Small intestine (tissue), 16 donors: ENCODE data around the gene SOX13. TPM values are rescaled to one million over a fixed set of nuclear protein-coding genes. Genes with fewer than 3 reads are reported as not detected.

Experiments
- DNase-seq, 2 donors: peaks; one replicate each; pipeline versions ENCODE4 v3.0.0 to v3.0.0-alpha.2; 2013
- FAIRE-seq: peaks from 2 replicates; lab custom pipeline; 2012; peaks lifted over from hg19 to GRCh38; lab: Jason Lieb, UNC
- H3K27ac ChIP-seq, 3 donors: one replicate each; pipeline ENCODE4 v1.5.1; 2013; ENCODE audit warnings: low read length in 2 of 3, mild to moderate bottlenecking in 2 of 3, control low read depth in 1 of 3, inconsistent platforms in 1 of 3, low read depth in 1 of 3, moderate library complexity in 1 of 3
- H3K27me3 ChIP-seq, 3 donors: one replicate each; pipeline ENCODE4 v1.6.1; 2013; ENCODE audit warnings: low read length in 3 of 3, inconsistent platforms in 1 of 3; ENCODE audit not compliant: control insufficient read depth in 3 of 3, insufficient read depth in 3 of 3
- H3K36me3 ChIP-seq, 3 donors: one replicate each; pipeline ENCODE4 v1.6.1; 2013; ENCODE audit warnings: low read length in 3 of 3, inconsistent platforms in 1 of 3, low read depth in 1 of 3, mild to moderate bottlenecking in 1 of 3, moderate library complexity in 1 of 3; ENCODE audit not compliant: control insufficient read depth in 3 of 3, insufficient read depth in 2 of 3
- H3K4me1 ChIP-seq, 3 donors: one replicate each; pipeline ENCODE4 v1.6.1; 2013; ENCODE audit warnings: low read length in 2 of 3, inconsistent platforms in 1 of 3, low read depth in 1 of 3, mild to moderate bottlenecking in 1 of 3, moderate library complexity in 1 of 3; ENCODE audit not compliant: control insufficient read depth in 3 of 3, insufficient read depth in 2 of 3
- H3K4me3 ChIP-seq, 3 donors: one replicate each; pipeline ENCODE4 v1.5.1; 2013; ENCODE audit warnings: low read length in 3 of 3, control low read depth in 1 of 3, inconsistent platforms in 1 of 3, low read depth in 1 of 3, mild to moderate bottlenecking in 1 of 3, moderate library complexity in 1 of 3
- H3K9me3 ChIP-seq, 2 donors: one replicate each; pipeline ENCODE4 v1.6.1; 2013; ENCODE audit warnings: low read depth in 1 of 2, low read length in 1 of 2; ENCODE audit not compliant: control insufficient read depth in 2 of 2, insufficient read depth in 1 of 2
- WGBS, 3 donors: extraction: QIAGEN DNeasy Blood & Tissue Kit; methylation state at CpG; one replicate each; pipeline ENCODE4 v1.1.7; 2013; 5-methylcytosine and 5-hydroxymethylcytosine counted together
- long read RNA-seq, 10 donors: transcript quantifications; one replicate each; lab custom pipeline, GENCODE V29; 2026
- polyA plus RNA-seq, 4 donors: library from polyadenylated mRNA; stranded (reverse) in 3 of 4; unstranded in 1 of 4; fragments of 200-250 nt in 3 of 4; fragments of 120-200 nt in 1 of 4; gene quantifications; one replicate each; pipeline versions ENCODE4 v1.2.1 to v1.2.3, GENCODE V29; 2013
- donor health status: healthy with polysubstance abuse.
- donor health status: control.
- donor health status: control.
- donor health status: Bipolar disorder and iron deficiency.
- donor health status: healthy.

The SOX13 gene
- polyA plus RNA-seq: 10 to 100 TPM; 12.4 to 43.7 (median 18.6) TPM
- long read RNA-seq, donor 1: 0 reads
- long read RNA-seq, donor 2: 0 reads
- long read RNA-seq, donor 3: 0 reads
- long read RNA-seq, donor 4: 0 reads
- long read RNA-seq, donor 5, partial matches to known transcripts: 0 of 3 reads
- long read RNA-seq, donor 5, other reads (novel, unspliced or antisense): 0 of 3 reads
- long read RNA-seq, donor 6, partial matches to known transcripts: 5 of 7 reads
- long read RNA-seq, donor 6, other reads (novel, unspliced or antisense): 0 of 7 reads
- long read RNA-seq, donor 7: 0 reads
- long read RNA-seq, donor 8: 0 reads
- long read RNA-seq, donor 9: 0 reads
- long read RNA-seq, donor 10, partial matches to known transcripts: 0 of 3 reads
- long read RNA-seq, donor 10, other reads (novel, unspliced or antisense): 0 of 3 reads

DNA sequence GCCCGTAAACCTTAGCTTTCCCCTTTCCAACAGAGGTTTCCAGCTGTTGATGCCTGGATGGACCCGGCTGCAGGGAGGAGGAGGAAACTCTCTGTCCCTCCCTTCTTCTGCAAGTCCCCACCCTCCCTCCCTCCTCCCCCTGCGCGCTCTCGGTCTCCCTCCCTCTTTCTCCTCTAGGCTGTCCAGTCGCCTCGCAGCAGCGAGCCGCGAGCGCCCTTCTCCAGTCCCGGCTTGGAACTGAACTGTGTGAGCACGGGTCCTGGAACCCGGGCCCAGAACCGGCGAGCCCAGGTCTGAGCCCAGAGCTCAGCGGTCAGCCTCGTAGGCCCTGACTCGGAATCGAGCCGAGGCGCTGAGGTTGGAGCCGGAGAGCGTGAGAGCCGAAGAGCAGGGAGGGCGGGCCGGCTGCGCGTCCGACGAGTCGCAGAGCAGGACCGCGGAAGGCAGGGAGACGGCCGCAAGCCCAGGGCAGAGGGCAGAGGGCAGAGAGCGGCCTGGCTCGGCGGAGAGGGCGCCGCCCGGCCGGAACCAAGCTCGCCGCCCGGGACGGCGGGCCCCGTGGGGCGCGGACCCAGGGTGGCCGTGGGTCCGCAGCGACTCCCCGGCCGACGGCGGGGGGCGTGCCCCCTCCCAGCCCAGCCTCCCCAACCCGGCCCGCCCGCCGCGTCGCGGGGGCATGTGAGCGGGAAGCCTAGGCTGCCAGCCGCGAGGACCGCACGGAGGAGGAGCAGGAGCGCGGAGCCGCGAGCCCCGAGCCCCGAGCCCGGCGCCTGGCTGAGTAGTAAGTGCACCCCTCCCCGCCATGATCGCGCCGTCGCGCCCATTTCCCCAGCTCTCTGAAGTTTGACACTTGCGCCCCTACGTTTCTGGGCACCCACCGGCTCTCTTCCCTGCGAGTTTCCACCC lies at the start of gene SOX13:
SOX13 (plus strand) TSS at position 185 of the 906 bp plus-strand sequence. CDS start 39,801 bp downstream, outside the sequence.
- DNase-seq (peak; percentile 91 to 95), FAIRE-seq (no peak)
- H3K27me3 ChIP-seq: peaks cover 0 to 14% (median 0%) of the 10 kb centered on the region in 3 donors
- WGBS, 3 donors: 1% methylated on average over 44 to 89 of the region's 89 CpGs
- no peaks in the 10 kb centered on the region for H3K9me3 ChIP-seq
- H3K27ac ChIP-seq: peak within 1 kb of the TSS; percentile 85 to 96 (median 86)
- H3K36me3 ChIP-seq: peaks cover 0 to 10% (median 0%) of the 10 kb centered on the region in 3 donors
- H3K4me3 ChIP-seq: peak within 1 kb of the TSS; percentile 65 to 93 (median 85)
- peaks cover 0 to 21% (median 0%) of the 10 kb centered on the region in 3 donors for H3K4me1 ChIP-seq

DNA sequence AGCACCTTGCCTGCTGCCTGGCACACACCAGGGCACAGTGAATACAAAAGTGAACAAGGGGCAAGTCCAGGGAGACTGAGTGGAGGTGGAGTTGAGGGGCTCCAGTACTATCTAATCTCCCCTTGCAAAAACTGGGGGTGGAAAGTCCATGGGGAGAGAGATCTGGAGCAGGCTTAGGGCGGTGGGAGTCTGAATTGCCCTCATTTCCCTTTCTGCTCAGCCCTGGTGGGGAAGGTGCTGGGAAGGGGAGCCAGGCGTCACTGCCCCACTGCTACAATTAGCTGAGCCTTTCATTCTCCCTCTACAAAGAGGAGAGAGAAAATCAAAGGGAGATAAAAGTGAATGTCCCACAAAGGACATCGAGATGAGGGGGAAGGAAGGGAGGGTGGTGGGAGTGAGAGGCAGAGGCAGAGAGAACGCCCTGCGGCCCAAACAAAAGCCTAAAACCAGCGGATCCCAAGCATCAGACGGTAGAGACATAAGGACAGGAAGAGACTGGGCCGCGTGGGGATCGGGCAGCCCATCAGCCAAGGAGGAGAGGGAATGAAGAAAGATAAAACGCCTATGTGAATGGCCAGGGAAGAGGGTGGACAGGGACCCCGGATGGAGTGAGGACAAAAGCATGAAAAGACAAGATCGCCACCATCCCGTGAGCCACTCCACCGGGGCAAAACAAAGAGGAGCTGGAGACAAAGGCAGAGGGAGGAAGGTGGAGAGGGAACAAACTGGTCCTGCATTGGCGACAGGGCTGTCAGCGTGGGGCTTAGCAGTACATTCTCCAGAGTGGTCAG lies 46.8 kb upstream of the SOX13 start:
- Histone ChIP-seq H3K9me3 (no peaks in the 10 kb centered on the region), H3K4me1 (no peaks in the 10 kb centered on the region), H3K27me3 (peaks cover 0 to 4% (median 0%) of the 10 kb centered on the region in 3 donors), H3K4me3 (no peak overlapping the region), H3K27ac (no peak overlapping the region), H3K36me3 (no peaks in the 10 kb centered on the region)
- no peak for DNase-seq
- FAIRE-seq: no peak
- 64 to 74% (median 70%) methylated on average over 17 of the region's 17 CpGs for WGBS, 3 donors

DNA sequence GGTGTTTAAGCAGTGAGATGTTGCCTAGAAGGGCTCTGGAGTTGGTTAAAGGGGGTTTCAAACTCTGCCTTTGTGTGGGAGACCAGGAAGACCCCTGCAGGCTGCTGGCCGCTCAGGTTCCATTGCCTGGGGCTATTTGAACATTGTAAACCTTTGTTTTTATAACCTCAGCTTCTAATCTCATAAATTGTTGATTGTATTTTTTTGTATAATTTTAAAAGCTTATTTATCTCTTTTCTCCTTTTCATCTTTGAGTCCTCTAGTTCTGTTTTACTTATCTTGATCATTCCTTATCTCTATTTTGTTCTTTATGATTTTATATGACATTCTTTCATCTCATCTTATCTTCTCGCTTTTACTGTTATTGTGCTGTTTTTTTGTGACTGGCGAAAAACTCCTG lies 45.5 kb upstream of the SOX13 start:
- no peak overlapping the region for H3K4me3 ChIP-seq
- WGBS, 3 donors: 28 to 63% (median 42%) methylated on average over 3 of the region's 3 CpGs
- no peak for FAIRE-seq

DNA sequence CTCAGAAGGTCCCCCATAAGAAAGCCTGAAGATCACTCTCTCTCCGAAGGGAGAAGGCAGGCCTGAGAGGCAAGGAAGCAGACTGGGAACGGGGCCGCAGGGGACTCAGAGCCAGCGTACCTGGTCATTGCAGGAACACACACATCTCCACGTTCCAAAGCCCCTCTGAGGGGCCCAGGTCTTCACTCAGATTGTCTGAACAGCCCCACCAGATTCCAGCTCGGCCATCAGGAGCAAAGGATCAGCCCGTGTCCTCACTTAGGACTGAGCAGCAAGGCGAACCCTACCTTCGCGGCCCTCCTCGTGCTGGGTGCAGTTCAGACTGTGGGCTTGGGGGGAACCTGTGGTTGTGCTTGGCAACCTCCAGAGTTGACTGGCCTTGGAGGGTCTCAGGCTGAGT lies 43.9 kb upstream of the SOX13 start:
- WGBS, 3 donors: 86 to 91% (median 87%) methylated on average over 11 of the region's 11 CpGs
- Histone ChIP-seq H3K9me3 (no peaks in the 10 kb centered on the region), H3K27me3 (peaks cover 0 to 4% (median 2%) of the 10 kb centered on the region in 3 donors), H3K36me3 (no peaks in the 10 kb centered on the region), H3K4me1 (no peaks in the 10 kb centered on the region), H3K4me3 (no peak overlapping the region), H3K27ac (no peak overlapping the region)
- FAIRE-seq: no peak
- no peak for DNase-seq

More for the DNA sequence above, 45.5 kb upstream of the SOX13 start:
- Histone ChIP-seq H3K9me3 (no peaks in the 10 kb centered on the region), H3K27me3 (peaks cover 0 to 4% (median 2%) of the 10 kb centered on the region in 3 donors), H3K36me3 (no peaks in the 10 kb centered on the region), H3K27ac (no peak overlapping the region), H3K4me1 (no peaks in the 10 kb centered on the region)
- DNase-seq: no peak

DNA sequence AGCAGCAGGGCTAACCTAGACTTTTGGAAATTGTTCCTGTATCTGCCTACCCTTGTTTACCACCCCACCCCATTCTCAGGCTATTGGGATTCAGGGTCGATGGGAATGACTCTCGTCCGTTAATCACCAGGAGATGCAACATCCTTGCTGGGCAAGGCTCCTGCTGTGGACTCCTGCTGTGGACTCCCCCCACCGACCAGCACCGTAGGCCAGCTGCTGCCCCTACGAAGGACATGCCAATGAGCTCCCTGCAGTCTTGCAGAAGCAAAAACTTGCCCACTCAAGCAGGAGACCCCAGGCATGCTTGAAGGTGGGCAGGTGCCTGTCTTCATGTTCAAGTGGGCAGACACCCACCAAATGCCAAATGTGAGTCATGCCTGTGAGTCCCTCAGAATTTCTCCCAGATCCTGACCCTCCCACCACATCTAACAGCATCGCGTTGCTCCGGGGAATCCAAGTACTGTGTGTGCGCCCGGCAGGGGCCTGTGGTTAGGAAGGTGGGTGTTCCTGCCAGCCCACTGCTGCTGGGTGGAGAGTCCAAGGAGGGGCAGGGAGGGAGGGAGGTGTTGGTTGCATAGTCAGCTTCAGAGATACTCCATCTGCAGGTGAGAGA lies 41.7 kb upstream of the SOX13 start:
- Histone ChIP-seq H3K27me3 (peaks cover 0 to 4% (median 2%) of the 10 kb centered on the region in 3 donors), H3K36me3 (no peaks in the 10 kb centered on the region), H3K9me3 (no peaks in the 10 kb centered on the region), H3K27ac (no peak overlapping the region), H3K4me1 (no peaks in the 10 kb centered on the region), H3K4me3 (no peak overlapping the region)
- DNase-seq: no peak
- WGBS, 3 donors: 62 to 72% (median 63%) methylated on average over 11 of the region's 11 CpGs
- no peak for FAIRE-seq

DNA sequence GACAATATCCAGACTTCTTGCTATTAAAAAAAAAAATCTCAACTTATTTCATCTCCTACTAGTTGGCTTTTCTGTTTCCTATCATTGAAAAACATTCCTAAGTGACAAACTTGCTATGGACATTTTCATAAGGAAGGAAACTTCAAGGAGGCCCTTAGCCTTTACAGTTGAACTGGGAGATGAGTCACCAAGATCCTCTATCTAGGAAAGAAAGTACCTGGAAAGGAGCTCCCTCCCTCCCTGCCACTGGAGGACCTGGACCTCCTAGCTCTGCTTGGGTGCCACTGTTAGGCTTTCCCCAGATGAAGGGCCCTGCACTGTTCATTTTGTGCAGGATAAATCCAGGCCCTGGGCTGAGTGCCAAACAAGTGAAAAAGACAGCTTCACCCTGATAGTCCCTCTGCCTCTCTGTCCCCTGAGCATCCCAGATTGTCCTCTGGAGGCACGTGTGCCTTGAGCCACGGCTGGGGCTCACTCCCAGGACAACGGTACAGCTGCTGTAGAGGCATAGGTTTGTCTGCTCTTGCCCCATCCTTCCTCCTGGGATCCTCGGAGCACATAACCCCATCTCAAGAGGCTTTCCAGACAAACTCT lies 40.2 kb upstream of the SOX13 start:
- H3K9me3 ChIP-seq: no peaks in the 10 kb centered on the region
- no peaks in the 10 kb centered on the region for H3K36me3 ChIP-seq
- WGBS, 3 donors: 62 to 63% (median 63%) methylated on average over 4 of the region's 4 CpGs
- no peak overlapping the region for H3K4me3 ChIP-seq
- DNase-seq (no peak), FAIRE-seq (no peak)
- H3K4me1 ChIP-seq: no peaks in the 10 kb centered on the region
- peaks cover 0 to 2% (median 0%) of the 10 kb centered on the region in 3 donors for H3K27me3 ChIP-seq
- no peak overlapping the region for H3K27ac ChIP-seq

DNA sequence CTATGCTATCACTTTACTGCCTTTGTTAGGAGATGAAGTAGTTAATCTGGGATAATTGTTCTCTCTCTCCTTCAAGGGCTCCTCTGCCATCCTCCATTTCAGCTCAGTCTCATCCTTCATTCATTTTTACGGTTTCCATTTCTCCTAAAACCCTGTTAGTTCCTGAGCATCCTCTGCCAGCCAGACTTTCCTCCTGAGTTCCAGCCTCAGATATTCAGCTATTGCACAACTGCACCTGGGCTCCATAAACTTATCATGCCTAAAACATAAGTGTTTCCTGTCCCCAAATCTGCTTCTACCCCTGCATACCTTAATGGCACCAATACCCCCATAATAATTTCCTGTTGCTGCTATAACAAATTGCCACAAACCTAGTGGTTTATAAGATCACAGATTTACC lies 39.6 kb upstream of the SOX13 start:
- DNase-seq: no peak
- FAIRE-seq: no peak
- Histone ChIP-seq H3K4me1 (no peaks in the 10 kb centered on the region), H3K36me3 (no peaks in the 10 kb centered on the region), H3K4me3 (no peak overlapping the region), H3K9me3 (no peaks in the 10 kb centered on the region), H3K27ac (no peak overlapping the region), H3K27me3 (peaks cover 0 to 2% (median 0%) of the 10 kb centered on the region in 3 donors)
- 67 to 82% (median 73%) methylated on average over 1 of the region's 1 CpG for WGBS, 3 donors
